Activated CD8-positive, alpha-beta memory T cell treated with anti-CD3 and anti-CD28 coated beads, Interleukin-2, amount 50 U/mL, for 1 hour (primary cell): ENCODE data around the gene ERMAP.
"Not testable (repeated sequence)": the region's sequence is repeated elsewhere in the genome, so short reads cannot be mapped to it uniquely, and the experiment has no call there.

Experiments used
- DNase-seq: peaks from one replicate; pipeline ENCODE4 v3.0.0-alpha.2; 2020; ENCODE audit errors: extremely low read depth

Gene ERMAP

GRCh38 chr1:42845193-42845592, 28.3 kb downstream of the ERMAP start:
- DNase-seq: no peak

GRCh38 chr1:42845866-42846256, 28.9 kb downstream of the ERMAP start:
- DNase-seq: no peak

DNA sequence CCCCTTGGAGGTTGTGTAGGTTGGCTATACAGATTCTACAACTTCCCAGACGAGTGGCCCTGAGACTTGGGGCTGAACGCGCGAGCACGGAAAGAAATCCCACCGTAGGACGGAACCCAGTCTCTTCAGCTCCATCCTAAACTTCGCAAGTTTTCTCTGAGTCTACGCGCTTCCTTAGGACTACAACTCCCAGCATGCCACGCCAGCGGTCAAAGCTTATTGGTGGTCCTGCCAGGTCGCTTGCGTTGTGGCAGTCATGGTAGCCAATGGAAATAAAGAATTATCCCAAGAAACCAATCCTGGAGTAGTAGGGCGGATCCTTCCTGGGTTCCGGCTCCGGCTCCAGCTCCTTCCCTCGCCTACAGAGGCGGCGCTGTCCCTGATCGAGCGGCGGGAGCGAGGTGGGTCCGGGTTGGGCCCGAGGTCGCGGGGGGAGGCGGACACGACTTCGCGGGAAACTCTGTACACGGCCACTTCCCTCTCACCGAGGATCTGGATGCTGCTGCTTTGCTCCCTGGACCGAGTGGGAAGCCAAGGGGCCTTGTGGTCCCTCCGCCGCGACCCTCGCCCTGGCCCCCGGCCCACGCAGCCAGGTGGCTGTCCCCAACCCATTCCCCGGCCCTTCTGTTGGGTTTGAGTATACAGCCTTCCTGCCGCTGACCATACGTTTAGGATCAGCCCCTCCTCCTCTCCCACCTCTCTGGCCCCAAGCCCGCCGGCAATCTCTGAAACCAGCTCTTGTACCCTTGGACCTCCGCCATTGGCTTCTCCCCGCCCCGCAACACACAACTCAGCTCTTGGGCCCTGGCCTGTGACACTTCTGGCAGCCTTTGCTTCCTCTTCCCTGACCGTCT, 29.6 kb downstream of the ERMAP start, which contains the start of gene ZNF691:
Gene ZNF691, plus strand, starts transcription at position 357 of the 854 bp plus-strand sequence. CDS start 3,046 bp downstream, outside the sequence.
- peak; percentile 67 for DNase-seq

GRCh38 chr1:42847111-42847595, 30.2 kb downstream of the ERMAP start:
- DNase-seq: no peak

DNA sequence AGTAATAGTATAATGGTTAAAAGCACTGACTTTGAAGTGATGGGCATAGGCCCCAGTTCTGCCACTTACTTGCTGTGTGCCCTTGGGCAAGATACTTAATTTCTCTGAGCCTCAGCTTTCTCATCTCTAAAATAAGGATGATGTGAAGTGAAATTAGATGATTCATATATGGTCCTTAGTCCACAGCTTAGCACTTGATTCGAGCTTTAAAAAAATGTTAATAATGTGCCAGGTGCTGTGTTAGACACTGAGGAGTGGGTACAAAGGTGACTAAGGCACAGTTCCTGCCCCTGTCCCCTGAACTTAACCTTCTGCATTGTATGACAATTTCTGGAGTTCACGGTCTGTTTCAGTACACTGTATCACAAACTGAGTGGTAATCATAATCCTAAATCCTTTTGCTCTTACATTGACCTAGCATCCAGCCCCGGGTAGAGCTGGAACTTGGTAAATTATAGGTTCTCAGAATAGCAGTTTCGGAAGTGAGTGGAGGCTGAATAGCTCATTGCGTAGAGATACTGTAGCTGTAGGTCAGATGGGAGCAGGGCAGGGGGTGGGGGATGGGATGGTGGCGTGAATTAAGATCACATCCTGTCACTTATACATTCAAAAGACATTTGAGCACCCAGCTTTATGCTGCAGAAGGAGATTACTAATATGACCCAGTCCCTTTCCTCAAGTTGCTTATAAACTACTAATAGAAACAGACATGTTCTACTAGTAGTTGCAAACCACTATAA, 31.0 kb downstream of the ERMAP start:
- DNase-seq: no peak

DNA sequence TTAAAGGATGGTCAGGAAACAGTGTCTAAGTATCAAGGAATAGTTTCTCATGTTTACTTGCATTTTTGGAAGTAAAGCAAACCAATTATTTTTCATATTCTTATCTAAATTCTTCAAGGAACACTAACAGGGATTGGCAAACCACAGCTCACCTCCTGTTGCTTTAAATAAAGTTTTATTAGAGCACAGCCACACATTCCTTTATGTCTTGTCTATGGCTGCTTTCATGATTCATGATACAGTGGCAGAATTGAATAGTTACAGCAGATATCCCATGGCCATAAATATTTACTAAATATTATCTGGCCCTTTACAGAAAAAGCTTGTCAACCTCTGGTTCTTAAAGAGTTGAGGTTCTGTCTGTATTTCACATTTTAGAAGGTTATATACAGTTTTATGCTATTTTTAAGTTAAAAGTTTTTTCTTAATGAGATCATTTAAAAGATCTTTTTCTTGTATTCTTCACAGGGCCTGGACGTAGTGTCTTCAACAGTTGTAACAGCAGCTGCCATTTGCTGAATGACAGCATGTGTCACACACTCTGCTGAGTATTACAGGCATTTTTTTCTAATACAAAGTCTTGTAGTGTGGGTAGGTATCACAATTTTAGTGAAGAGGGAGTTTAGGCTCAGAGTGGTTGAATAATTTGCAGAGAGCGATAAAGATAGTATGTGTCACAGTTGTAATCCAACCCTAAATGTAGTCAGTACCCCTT, 32.1 kb downstream of the ERMAP start:
- no peak for DNase-seq

- DNase-seq: no peak
These were observed 33.0 kb downstream of the ERMAP start for GRCh38 chr1:42849944-42850343.

DNA sequence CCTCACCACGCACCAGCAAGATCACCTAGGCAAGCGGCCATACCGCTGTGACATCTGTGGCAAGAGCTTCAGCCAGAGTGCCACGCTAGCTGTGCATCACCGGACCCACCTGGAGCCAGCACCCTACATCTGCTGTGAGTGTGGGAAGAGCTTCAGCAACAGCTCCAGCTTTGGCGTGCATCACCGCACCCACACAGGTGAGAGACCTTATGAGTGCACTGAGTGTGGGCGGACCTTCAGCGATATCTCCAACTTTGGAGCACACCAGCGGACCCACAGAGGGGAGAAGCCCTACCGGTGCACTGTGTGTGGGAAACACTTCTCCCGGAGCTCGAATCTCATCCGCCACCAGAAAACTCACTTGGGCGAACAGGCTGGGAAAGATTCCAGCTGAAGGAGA, 34.5 kb downstream of the ERMAP start:
- DNase-seq: no peak

GRCh38 chr1:42851960-42852607, 35.2 kb downstream of the ERMAP start:
- DNase-seq: no peak

- no peak for DNase-seq
These were observed 35.7 kb downstream of the ERMAP start for GRCh38 chr1:42852608-42852980.

- no peak for DNase-seq
These were observed 36.4 kb downstream of the ERMAP start for GRCh38 chr1:42853116-42853884.

GRCh38 chr1:42856554-42856953, 39.6 kb downstream of the ERMAP start:
- DNase-seq: not testable (repeated sequence)

DNA sequence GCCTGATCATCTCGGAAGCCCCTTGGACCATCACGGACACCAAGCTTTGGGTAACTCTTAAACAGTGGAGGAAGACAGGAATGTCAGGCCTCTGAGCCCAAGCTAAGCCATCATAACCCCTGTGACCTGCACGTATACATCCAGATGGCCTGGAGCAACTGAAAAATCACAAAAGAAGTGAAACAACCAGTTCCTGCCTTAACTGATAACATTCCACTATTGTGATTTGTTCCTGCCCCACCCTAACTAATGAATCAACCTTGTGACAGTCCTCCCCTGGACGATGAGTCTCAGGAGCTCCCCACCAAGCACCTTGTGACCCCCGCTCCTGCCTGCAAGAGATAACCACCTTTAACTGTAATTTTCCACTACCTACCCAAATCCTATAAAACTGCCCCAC, 42.4 kb downstream of the ERMAP start:
- not testable (repeated sequence) for DNase-seq

DNA sequence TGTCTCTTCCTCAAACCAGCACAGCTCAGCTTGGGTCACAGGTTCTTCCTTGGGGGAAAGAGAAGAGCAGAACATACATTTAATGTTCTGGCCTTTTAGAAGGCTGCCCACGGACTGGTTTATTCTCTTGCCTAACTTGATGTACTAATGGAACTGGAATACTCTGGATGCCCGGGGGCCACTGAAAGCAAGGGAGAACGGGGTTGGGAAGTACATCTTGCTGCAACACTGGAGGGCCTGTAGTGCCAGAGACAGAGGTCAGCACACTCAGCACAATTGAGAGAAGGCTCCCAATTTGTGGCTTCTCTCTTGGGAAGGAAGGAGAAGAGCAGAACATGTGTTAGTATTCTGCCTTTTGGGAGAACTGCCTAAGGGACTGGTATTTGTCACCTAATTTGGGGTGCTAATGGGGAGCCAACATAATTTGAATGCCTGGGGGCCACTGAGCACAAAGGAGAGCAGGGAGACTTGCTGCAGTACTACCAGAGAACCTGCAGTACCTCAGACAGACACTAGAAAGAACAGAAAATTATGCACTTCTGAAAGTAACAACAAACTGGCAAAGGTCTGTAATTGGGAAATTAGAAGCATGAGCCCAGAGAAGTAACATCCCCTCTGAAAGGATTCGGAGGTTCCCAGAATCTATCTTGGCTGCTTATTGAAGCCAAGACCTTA, 43.6 kb downstream of the ERMAP start:
- no peak for DNase-seq

DNA sequence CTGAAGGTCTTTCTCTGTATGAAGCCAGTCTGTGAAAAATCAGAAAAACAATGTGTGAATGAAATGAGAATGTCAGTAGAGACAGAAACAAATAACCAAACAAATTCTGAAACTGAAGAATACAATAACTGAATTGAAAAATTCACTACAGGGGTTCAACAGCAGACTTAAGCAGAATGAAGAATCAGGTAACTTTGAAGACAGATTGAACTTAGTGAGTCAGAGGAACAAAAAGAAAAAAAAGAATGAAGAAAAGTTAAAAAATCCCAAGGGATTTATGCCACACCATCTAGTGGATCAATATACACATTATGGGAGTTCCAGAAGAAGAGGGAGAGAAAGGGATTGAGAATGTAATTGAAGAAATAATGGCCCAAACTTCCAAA, 44.1 kb downstream of the ERMAP start:
- no peak for DNase-seq

DNA sequence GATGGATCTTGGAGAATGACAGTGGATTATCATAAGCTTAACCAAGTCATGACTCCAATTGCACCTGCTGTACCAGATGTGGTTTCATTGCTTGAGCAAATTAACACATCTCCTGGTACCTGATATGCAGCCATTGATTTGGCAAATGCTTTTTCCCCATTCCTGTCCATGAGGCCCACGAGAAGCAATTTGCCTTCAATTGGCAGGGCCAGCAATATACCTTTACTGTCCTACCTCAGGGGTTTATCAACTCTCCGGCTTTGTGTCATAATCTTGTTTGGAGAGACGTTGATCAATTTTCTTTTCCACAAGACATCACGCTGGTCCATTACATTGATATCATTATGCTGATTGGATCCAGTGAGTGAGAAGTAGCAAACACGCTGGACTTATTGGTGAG, 49.6 kb downstream of the ERMAP start:
- no peak for DNase-seq

- not testable (repeated sequence) for DNase-seq
These were observed 51.5 kb downstream of the ERMAP start for GRCh38 chr1:42868466-42868865.

GRCh38 chr1:42869254-42869653, 52.3 kb downstream of the ERMAP start:
- DNase-seq: not testable (repeated sequence)

DNA sequence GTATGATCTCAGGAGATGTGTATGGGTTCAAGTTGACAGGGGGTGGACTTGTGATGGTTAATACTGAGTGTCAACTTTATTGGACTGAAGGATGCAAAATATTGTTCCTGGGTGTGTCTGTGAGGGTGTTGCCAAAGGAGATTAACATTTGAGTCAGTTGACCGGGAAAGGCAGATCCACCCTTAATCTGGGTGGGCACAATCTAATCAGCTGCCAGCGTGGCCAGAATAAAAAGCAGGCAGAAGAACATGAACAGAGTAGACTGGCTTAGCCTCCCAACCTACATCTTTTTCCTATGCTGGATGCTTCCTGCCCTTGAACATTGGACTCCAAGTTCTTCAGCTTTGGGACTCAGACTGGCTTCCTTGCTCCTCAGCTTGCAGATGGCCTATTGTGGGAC, 52.8 kb downstream of the ERMAP start:
- DNase-seq: not testable (repeated sequence)

GRCh38 chr1:42873108-42873507, 56.2 kb downstream of the ERMAP start:
- not testable (repeated sequence) for DNase-seq
